Activated CD4-positive, CD25-positive, alpha-beta regulatory T cell treated with anti-CD3 and anti-CD28 coated beads, Interleukin-2, amount 50 U/mL, for 24 hours (primary cell): ENCODE results near the gene MYO5B.

Experiments
- ATAC-seq, 2 donors: fragments of 150-1000 bp; cut with Tn5 transposase; one replicate each; pipeline ENCODE4 v1.10.0; 2021; ENCODE audit warnings: mild to moderate bottlenecking in 1 of 2, moderate library complexity in 1 of 2

MYO5B gene

DNA sequence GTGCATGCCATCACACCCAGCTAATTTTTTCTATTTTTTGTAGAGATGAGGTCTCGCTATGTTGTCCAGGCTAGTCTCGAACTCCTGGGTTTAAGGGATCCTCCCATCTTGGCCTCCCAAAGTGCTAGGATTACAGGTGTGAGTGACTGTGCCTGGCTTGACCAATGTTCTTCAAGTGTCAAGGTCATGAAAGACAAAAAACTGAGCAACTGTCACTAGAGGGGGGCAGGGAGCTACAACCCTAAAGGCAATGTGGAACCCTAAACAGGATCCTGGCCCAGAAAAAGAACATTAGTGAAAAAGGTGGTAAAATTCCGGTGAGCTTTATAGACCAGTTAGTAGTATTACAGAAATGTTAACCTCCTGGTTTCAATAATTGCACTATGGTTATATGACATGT, 7.3 kb downstream of the MYO5B start:
- ATAC-seq: no peak

GRCh38 chr18:50186385-50186784, 8.6 kb downstream of the MYO5B start:
- no peak for ATAC-seq

DNA sequence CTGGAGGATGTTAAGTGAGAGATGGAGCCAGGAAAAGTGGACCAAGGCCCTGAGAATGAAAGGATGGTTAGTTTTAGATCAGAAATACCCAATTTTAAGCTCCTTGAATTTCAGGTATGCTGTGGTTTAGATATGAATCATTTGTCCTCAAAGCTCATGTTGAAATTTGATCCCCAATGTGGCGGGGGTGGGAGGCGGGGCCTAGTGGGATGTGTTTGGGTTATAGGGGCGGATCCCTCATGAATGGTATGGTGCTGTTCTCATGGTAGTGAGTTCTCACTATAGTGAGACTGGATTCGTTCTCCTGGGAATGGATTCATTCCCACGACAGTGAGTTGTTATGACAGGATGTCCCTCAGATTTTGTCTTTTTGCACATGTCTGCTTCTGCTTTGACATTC, 11.4 kb downstream of the MYO5B start:
- ATAC-seq: no peak

- no peak for ATAC-seq
Measured at GRCh38 chr18:50182511-50182910, 12.4 kb downstream of the MYO5B start.

- ATAC-seq: no peak
Measured at GRCh38 chr18:50181590-50181989, 13.4 kb downstream of the MYO5B start.

- ATAC-seq: no peak
Measured at GRCh38 chr18:50179465-50179864, 15.5 kb downstream of the MYO5B start.

- no peak for ATAC-seq
Measured at GRCh38 chr18:50177294-50177992, 17.5 kb downstream of the MYO5B start.

DNA sequence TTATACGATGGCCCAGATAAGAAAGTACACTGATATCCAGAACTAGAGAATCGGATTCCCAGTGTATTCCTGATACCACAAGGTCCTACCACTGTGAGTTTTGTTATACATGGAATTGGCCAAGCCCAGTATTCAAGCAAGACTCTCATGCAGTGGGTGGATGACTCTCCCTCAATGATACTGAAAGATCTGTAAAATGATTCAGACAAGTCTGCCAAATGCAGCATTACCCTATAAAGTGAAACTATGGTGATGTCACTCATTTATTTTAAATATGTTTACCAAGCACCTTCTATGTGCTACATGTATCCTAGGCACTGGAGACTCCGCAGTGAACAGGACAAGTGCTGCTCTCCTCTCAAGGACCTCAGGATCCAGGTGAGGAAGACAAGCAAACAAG, 22.6 kb downstream of the MYO5B start:
- ATAC-seq: no peak

DNA sequence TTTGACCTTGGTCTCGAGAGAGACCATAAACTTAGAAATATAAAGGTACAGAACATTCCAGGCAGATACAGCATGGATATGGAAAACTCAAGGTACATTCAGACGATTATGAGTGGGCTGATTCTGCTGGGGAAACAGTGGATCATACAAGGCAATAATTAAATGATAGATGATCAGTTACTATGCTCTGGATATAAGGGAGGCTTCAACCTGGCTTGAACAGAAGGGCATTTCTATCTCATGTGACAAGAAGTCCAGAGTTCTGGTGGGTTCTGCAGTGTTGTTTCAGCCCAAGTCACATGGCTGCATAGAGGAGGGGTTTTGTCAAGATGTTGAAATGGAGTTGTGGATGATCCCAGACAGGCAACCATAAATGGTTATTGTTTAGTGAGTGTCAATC, 23.5 kb downstream of the MYO5B start:
- ATAC-seq: no peak

GRCh38 chr18:50170004-50170403, 24.9 kb downstream of the MYO5B start:
- ATAC-seq: no peak

GRCh38 chr18:50169149-50169548, 25.8 kb downstream of the MYO5B start:
- ATAC-seq: no peak

DNA sequence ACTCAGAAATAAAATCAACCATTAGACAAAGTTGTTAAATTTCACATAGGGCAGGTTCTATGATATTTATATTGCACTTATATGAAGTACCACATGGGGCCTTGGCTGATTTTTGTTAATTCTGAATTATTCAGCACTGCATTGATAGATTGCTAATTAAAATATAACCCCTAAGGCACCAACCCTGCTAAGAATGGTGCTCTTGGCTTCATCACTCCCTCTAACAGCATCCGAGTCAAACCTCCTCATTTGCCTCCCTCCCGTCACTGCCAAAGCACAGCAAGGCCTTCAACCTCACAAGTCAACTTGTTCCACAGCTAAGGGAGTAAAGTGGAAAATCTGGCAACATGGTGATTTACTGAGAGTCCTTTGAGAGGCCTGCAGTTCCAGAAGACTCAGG, 27.0 kb downstream of the MYO5B start:
- no peak for ATAC-seq

- no peak for ATAC-seq
Measured at GRCh38 chr18:50166901-50167300, 28.0 kb downstream of the MYO5B start.

DNA sequence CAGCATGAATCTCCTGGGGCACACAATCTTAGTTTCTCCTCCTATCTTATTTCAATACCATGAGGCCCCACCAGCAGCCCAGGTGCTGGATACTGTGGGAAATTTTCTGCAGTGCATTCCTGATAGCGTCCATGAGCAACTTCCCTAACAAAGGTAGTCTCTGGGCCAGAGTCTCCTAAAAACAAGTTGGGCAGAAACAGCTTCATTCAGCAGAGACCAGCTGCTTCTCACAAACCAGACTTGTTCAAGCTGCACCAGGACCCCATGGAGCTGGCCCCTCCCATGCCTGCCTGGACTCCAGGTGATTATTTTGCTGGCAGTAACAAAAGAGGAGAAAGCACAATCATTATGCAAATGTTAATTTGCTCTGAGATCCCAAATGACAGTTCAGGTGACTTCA, 31.4 kb downstream of the MYO5B start:
- ATAC-seq: no peak

DNA sequence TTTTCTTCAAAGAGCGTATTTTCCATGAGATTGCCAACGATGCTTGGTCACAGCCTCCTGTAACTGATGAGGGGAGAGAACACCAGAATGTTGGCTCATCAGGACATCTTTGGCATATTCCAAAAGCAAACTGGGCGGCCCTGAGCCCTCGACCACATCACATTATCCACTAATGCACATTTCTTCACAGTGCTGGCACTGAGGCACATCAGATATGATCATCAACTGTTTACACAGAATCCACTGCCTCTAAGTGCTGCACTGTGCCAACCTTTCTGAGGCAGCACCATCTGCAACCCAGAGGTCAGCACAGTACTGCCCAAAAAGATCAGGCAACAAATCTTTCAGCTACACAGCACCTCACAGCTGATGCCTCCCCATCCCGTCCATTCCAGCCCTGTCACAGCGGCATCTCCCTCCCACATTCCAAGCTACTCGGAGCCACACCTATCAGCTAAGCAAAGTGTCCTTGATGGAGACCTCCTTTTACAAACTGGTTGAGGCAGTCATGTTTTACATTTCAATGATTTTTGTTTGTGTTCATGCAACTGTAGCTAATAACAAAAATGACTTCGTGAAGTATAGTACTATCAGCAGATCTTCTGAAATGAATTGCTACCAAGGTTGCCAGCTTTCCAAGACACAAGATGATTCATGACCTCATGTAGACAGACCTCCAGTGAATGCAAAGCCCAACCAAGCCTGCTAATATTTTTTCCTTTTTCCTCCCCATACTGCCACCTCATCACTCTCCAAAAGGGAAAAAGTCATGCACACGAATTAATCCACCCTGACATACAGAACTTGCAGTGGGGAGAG, 32.3 kb downstream of the MYO5B start:
- ATAC-seq: no peak

DNA sequence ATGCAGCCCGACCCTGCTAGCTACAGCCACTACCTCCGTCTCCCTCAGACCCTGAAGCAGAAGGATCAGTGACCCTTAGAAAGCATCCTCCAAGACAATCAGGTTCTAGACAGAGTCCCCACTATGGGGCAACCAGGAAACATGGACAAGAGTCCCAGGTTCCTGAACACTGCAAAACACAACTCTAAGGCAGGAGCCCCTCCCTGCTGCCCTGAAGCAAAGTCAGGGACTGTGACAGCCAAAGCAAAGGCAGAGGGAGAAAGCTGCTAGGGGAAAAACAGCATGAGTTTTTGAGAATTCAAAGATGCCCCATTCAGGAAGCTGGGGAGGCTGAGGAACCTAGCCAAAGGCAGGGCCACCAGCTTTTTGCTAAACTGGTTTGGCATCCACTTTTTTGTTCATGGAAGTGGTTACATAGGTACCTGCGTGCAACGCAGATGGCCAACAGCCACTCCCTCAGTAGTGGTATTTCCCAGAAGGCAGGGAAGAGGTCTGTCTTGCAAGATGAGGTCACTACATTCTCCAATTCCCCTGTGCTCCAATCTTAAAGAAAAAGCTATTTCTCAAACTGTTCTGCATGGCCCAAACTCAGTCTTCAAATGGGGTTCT, 33.2 kb downstream of the MYO5B start:
- ATAC-seq: no peak

GRCh38 chr18:50159654-50160046, 35.3 kb downstream of the MYO5B start:
- ATAC-seq: no peak

- ATAC-seq: no peak
Measured at GRCh38 chr18:50158866-50159653, 35.9 kb downstream of the MYO5B start.

- ATAC-seq: no peak
Measured at GRCh38 chr18:50155406-50155805, 39.5 kb downstream of the MYO5B start.

DNA sequence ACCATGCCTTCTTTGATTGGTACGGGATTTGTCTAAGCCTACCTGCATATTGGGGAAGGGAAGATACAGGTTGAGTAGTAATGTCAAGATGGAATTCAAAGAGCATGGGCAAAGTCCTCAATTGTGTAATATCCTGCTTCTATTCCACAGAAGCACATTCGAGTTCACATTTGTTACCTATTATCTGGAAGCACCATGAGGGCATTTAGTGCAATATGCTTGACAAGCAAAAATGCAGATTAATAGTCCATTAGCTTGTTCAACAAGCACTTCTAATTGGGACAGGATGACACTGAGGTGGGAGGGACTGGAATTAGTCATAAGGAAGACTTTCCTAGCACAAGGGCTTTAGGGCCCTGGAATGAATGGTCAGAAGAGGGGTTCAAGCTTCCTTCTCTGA, 40.5 kb downstream of the MYO5B start:
- no peak for ATAC-seq

GRCh38 chr18:50152900-50153299, 42.0 kb downstream of the MYO5B start:
- no peak for ATAC-seq

GRCh38 chr18:50151926-50152325, 43.0 kb downstream of the MYO5B start:
- ATAC-seq: no peak

GRCh38 chr18:50144540-50144939, 50.4 kb downstream of the MYO5B start:
- ATAC-seq: no peak
